Stimulated activated CD4-positive, alpha-beta T cell treated with anti-CD3 and anti-CD28 coated beads, Interleukin-15, amount 100 ng/mL, for 1 hour (primary cell): ENCODE results near the gene ITGA1.
"Not testable (repeated sequence)": the region's sequence is repeated elsewhere in the genome, so short reads cannot be mapped to it uniquely, and the experiment has no call there.

Experiments used
- DNase-seq, 2 donors: peaks; one replicate each; pipeline ENCODE4 v3.0.0-alpha.2; 2020; ENCODE audit warnings: low read depth in 1 of 2, low spot score in 1 of 2

ITGA1 gene

GRCh38 chr5:52863715-52864290 is 76.1 kb downstream of the ITGA1 start:
- no peak for DNase-seq

GRCh38 chr5:52864371-52864770 is 76.7 kb downstream of the ITGA1 start:
- DNase-seq: no peak

DNA sequence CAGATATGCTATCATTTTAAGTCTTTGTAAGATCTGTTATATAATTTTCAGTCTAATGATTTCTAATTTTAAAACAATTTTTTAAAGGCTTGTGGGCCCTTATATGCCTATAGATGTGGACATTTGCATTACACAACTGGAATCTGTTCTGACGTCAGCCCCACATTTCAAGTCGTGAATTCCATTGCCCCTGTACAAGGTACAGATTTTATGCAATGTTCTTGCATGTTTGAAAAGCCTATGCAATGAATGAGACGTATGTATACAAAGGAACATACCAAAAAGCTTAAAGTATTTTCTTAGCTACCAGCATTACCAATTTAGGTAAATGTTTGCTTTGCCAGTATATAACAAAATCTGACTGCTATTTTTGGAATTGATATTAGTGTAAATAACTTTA is 77.2 kb downstream of the ITGA1 start:
- DNase-seq: no peak

DNA sequence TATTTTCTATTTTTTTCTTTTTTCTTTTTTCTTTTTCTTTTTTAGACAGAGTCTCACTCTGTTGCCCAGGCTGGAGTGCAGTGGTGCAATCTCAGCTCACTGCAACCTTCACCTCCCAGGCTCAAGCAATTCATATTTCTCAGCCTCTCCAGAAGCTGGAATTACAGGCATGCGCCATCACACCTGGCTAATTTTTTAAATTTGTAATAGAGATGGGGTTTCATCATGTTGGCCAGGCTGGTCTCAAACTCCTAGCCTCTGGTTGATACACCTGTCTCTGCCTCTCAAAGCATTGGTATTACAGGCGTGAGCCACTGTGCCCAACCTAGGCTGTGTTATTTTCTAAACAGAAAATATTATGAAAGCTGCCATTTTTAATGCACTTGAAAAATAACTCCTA is 78.3 kb downstream of the ITGA1 start:
- not testable (repeated sequence) for DNase-seq

- DNase-seq: no peak
Measured at GRCh38 chr5:52867809-52868208, 80.1 kb downstream of the ITGA1 start.

DNA sequence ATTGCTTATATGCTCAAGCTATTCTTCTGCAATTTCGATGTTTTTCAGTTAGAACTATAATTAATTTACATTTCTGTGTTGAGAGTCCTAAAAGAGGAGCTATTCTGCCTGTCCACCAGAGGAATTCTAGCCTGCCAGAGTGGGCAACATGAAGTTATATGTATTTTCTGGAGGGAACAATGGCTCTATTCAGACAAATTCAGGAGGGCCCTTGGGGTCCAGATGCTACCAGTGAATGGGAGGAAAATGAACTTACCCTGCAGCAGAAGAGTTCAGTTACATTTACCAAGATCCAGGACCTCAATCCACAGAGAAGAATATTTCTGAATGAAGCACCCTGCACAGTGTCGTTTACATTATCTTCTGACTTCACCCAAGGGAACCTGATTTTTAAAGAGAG is 80.7 kb downstream of the ITGA1 start:
- DNase-seq: no peak

GRCh38 chr5:52869391-52869790 is 81.7 kb downstream of the ITGA1 start:
- DNase-seq: no peak

- DNase-seq: no peak
Measured at GRCh38 chr5:52870448-52870847, 82.7 kb downstream of the ITGA1 start.

DNA sequence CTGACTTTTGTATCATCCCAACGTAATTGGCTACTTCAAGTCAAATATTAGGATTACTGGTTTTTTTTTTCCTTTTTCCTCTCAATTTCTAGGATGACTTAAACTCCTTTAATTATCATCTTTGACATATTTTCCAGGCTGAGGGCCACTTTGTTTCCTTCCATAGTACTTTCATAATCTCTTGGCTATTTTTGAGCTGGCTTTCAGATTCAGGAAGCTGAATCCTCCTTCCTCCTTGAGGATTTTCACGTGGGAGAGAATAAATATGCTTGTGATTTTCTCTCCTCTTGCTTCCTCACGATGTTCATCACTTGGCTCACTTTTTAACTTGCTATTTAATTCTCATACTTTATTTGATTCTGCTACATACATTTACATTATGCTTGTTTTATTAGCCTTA is 88.1 kb downstream of the ITGA1 start:
- no peak for DNase-seq

DNA sequence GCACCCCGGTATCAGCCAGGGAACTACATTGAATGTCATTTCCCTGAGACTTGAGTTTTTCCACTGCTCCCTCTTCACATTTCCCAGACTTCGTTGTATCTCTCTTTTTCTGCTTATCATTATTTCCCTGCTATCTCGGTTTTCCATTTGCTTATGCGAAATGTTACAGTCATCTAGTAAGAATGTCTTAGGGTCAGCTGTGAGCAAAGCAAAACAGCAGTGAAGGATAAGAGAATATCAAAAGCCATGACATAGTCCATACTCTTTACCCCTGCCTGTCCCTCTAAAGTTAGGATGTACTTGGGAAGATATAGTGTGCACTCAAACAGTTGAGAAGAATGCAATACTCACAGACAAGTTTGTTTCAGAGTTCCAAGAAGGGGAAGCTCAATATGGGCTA is 88.7 kb downstream of the ITGA1 start:
- DNase-seq: no peak

DNA sequence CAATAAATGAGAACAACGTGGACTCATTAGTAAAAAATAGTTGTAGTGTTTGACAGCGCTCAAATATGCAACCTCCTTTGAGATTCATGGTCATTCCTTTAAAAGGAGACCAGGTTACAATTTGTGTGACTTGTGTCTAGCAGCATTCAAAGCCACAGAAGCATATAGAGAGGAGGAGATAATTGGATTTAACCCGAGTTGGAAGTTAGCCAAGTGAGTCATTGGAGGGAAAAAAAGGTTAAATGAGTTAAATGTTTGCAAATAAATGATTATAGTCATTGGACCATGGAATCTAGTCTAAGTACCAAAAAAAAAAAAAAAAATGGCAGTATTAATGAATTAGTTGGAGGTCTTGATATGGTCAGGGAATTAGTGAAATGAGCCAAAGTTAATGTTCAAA is 90.9 kb downstream of the ITGA1 start:
- DNase-seq: no peak

DNA sequence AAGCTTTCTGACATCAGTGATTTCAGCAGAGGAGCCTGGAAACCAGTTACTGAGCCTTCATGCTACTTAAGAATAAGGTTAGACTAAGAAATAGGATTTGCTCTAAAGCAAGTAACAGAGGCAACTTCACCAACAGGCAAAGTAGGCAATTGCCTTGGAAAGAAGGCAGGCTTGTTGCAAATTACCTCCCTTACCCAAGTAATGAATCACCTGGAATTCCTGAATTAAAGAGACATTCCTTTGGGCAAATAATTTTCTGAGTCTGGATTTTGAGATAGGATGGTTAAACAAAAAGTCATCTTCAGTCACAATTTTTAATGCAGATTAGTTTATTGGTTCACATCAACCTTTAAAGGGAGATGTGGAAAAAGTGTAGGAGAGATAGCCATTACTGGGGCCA is 92.8 kb downstream of the ITGA1 start:
- DNase-seq: no peak

DNA sequence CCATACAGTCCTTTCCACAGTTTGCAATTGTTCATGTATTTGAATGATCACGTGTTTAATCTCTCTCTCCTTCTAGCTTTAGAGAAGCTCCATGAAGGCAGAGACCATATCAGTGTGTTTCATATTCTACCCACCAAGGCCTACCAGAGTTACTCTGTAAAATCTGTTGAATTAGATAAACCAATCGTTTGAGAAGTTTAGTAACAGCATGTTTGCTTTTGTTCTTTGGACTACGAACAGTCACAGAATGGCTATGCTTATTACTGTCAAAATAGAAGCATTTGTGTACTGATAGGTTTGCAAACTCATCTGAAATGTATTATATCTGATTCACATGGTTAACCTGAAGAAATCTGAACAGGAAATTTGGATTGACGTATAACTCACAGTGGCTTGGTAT is 93.8 kb downstream of the ITGA1 start:
- no peak for DNase-seq

DNA sequence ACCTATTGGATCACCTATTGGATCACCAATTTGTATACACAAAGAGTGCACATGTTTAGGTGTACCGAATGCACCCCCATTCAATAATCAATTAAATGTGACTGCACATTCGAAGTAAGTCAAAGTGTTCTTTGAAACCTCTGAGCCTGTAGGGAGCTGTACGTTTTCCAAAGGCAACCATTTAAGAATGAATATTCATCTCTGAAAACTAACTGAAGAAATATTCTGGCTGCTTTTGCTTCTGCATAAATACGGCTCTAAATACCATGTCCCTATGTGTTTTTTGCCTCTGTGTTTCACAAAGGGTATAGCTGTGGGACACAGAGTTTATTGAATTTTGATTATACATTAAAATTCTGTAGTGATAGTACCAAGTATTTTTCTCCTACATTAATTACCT is 95.4 kb downstream of the ITGA1 start:
- no peak for DNase-seq

DNA sequence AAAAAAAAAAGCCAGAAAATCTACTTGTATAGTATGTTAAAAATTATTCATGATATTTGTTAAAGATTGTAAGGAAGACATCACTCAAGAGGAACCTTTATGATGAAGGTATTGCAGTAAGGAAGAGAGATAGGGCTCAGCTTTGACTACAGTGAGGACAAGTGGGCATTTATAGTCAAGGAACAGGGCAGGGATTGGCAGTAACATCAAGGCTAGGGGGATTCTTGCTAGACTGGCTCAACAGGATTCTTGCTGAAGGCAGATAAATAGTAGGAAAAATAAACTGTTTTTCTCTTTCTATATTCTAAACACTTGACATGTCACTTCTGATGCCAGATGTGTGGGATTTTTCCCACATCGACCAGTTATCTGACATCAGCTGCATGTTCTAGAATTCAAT is 96.7 kb downstream of the ITGA1 start:
- no peak for DNase-seq

- no peak for DNase-seq
Measured at GRCh38 chr5:52885614-52886013, 97.9 kb downstream of the ITGA1 start.

GRCh38 chr5:52886206-52886605 is 98.5 kb downstream of the ITGA1 start:
- no peak for DNase-seq

DNA sequence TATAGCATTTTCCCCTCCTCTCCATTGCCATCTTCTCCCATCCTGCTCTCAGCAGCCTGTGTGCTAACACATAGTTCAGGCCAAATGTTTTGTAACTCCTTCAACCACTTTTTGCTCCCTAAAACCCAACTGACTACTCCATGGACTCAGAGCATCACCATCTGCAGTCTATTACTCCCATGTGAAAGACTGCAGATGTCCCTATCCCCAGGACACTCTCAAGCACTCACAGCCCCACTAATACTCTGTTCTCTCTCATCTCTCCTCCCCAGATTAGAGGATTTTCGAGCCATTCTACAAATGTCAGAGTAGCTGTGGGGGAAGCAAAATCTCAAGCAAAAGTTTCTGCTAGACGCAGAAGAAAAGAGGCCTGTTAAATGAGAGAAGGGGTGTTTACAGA is 99.3 kb downstream of the ITGA1 start:
- DNase-seq: no peak

- no peak for DNase-seq
Measured at GRCh38 chr5:52888363-52888762, 100.6 kb downstream of the ITGA1 start.

DNA sequence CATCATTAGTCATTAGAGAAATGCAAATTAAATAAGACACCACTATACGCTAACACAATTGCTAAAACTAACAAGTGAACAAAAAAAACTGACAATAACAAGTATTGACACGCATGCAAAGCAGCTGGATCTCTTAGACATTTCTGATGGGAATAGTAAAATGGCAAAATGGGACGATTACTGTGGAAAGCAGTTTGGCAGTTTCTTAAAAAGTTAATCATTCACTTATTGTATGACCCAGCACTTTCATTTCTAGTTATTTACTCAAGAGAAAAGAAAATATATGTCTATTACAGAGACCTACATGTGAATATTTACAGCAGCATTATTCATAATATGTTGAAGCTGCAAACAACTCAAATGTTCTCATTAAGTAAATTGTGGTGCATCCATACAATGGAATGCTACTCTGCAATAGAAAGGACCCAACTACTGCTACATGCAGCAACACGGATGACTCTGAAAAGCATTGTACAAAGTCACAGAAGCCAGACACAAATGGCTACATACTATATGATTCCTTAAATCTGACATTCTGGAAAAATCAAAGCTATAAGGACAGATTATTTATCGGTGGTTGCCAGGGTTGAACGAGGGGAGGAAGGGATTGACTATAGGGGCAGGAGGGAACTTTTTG is 104.6 kb downstream of the ITGA1 start:
- DNase-seq: no peak

DNA sequence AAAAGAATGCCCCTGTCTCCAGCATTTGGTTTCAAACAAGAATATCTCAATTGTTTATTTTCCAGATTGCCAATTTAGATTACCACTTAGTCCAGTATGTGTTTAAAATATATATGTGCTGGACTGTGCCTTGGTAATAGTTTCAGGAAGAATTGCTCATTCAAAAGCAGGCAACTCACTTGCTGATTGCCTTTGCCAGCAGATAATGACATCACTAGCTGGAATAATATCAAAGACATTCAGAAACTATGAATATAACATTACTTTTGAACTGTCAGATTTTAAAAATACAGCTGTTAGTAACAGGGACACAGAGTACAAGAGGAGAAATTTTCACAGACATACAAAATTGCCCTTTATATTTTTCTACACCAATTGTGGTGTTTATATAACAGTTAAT is 105.4 kb downstream of the ITGA1 start:
- DNase-seq: no peak

- no peak for DNase-seq
Measured at GRCh38 chr5:52893863-52894262, 106.1 kb downstream of the ITGA1 start.

DNA sequence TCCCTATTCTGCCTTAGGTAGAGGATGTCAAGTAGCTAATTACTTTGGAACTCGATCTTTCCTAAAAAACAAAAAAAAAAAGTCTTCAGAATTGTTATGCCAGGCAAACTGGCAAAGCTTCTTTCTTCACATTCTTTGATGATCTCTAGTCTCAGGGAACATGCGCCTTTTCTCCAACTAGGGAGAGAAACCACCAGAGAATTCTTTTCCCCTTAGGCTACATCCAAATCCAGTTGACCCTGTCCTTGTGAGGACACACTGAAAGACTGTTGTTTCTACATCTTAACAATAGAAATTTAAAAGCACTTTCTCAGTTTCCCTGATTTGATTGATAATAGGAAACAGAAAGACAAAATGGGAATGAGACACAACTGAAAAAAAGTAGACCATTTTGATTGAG is 106.7 kb downstream of the ITGA1 start:
- no peak for DNase-seq
